HEK293 (cell line): Measurements from ENCODE around the gene OR52N4.

Experiments
- CTCF ChIA-PET: fragments of 350-600 bp; formaldehyde crosslinking; extraction: SDS; loops from one replicate; lab custom pipeline; 2021; ENCODE audit warnings: antibody characterized with exemption; lab: Yijun Ruan, JAX
- POLR2A ChIA-PET: fragments of 300-600 bp; formaldehyde crosslinking; extraction: SDS; loops from one replicate; lab custom pipeline; 2020; ENCODE audit warnings: antibody characterized with exemption, inconsistent platforms; lab: Yijun Ruan, JAX
- H3K27ac ChIP-seq: fragments of 200-500 bp; sonication (Bioruptor generic); 2 replicates; pipeline ENCODE4 v1.5.1; 2014; ENCODE audit warnings: low read depth, low read length, control low read depth, inconsistent platforms; ENCODE audit errors: extremely low read depth
- H3K36me3 ChIP-seq, 2 experiments: fragments of 200-500 bp in 1 of 2; sonication (Bioruptor generic) in 1 of 2; 1 replicate in 1 of 2; 2 replicates in 1 of 2; pipeline ENCODE4 v1.5.1; 2014 to 2017; ENCODE audit warnings: inconsistent platforms in 2 of 2, low read length in 2 of 2; ENCODE audit not compliant: control insufficient read depth in 2 of 2, insufficient read depth in 1 of 2
- H3K4me1 ChIP-seq: fragments of 200-500 bp; sonication (Bioruptor generic); 2 replicates; pipeline ENCODE4 v1.5.1; 2014; ENCODE audit warnings: mild to moderate bottlenecking, low read length, inconsistent platforms; ENCODE audit not compliant: control insufficient read depth, insufficient read depth
- H3K4me3 ChIP-seq: 2 replicates; pipeline ENCODE4 v1.5.1; 2011; ENCODE audit warnings: low read depth, mild to moderate bottlenecking, control low read depth, low read length, moderate library complexity
- H3K9me3 ChIP-seq: fragments of 200-500 bp; sonication (Bioruptor generic); 2 replicates; pipeline ENCODE4 v1.5.1; 2014; ENCODE audit warnings: low read depth, low read length, inconsistent platforms; ENCODE audit not compliant: control insufficient read depth, insufficient read depth
- MZF1 ChIP-seq: fragments of 450-650 bp; formaldehyde crosslinking; IDR thresholded peaks from 2 replicates; pipeline ENCODE4 v1.5.1; 2017; ENCODE audit warnings: missing biosample characterization, missing genetic modification characterization, borderline replicate concordance
- OVOL3 ChIP-seq: fragments of 450-650 bp; formaldehyde crosslinking; IDR thresholded peaks from 2 replicates; pipeline ENCODE4 v1.5.1; 2016; ENCODE audit warnings: missing biosample characterization, missing genetic modification characterization
- YY1 ChIP-seq: fragments of 450-650 bp; formaldehyde crosslinking; IDR thresholded peaks from 2 replicates; pipeline ENCODE4 v1.5.1; 2018; ENCODE audit warnings: missing biosample characterization, missing genetic modification characterization
- ZEB2 ChIP-seq: fragments of 450-650 bp; formaldehyde crosslinking; IDR thresholded peaks from 2 replicates; pipeline ENCODE4 v1.5.1; 2016; ENCODE audit warnings: missing biosample characterization, missing genetic modification characterization
- ZNF112 ChIP-seq: fragments of 450-650 bp; formaldehyde crosslinking; IDR thresholded peaks from 2 replicates; pipeline ENCODE4 v1.5.0; 2017; ENCODE audit warnings: missing biosample characterization, missing genetic modification characterization
- ZNF157 ChIP-seq: fragments of 450-650 bp; formaldehyde crosslinking; IDR thresholded peaks from 2 replicates; pipeline ENCODE4 v1.5.1; 2016; ENCODE audit warnings: missing biosample characterization, missing genetic modification characterization
- ZNF221 ChIP-seq: fragments of 450-650 bp; formaldehyde crosslinking; IDR thresholded peaks from 2 replicates; pipeline ENCODE4 v1.5.1; 2017; ENCODE audit warnings: missing biosample characterization, missing genetic modification characterization, borderline replicate concordance
- ZNF302 ChIP-seq: fragments of 450-650 bp; formaldehyde crosslinking; IDR thresholded peaks from 2 replicates; pipeline ENCODE4 v1.5.1; 2016; ENCODE audit warnings: missing biosample characterization, missing genetic modification characterization, low read depth
- ZNF391 ChIP-seq: fragments of 450-650 bp; formaldehyde crosslinking; IDR thresholded peaks from 2 replicates; pipeline ENCODE4 v1.5.1; 2016; ENCODE audit warnings: low read depth, missing biosample characterization, missing genetic modification characterization, borderline replicate concordance
- ZNF530 ChIP-seq: fragments of 450-650 bp; formaldehyde crosslinking; IDR thresholded peaks from 2 replicates; pipeline ENCODE4 v1.5.1; 2016; ENCODE audit warnings: low read depth, missing biosample characterization, missing genetic modification characterization
- ZNF623 ChIP-seq: fragments of 450-650 bp; formaldehyde crosslinking; IDR thresholded peaks from 2 replicates; pipeline ENCODE4 v1.5.1; 2016; ENCODE audit warnings: missing biosample characterization, missing genetic modification characterization
- ZSCAN30 ChIP-seq: fragments of 450-650 bp; IDR thresholded peaks from 2 replicates; pipeline ENCODE4 v1.5.1; 2018; ENCODE audit warnings: missing biosample characterization, mild to moderate bottlenecking, missing genetic modification characterization, moderate library complexity
- TF ChIP-seq, protein P1 (sequence below): fragments of 450-650 bp; formaldehyde crosslinking; IDR thresholded peaks from 2 replicates; pipeline ENCODE4 v1.5.1; 2016; ENCODE audit warnings: missing biosample characterization, missing genetic modification characterization
- TF ChIP-seq, protein P2 (sequence below): fragments of 450-650 bp; formaldehyde crosslinking; IDR thresholded peaks from 2 replicates; pipeline ENCODE4 v1.5.1; 2016; ENCODE audit warnings: missing biosample characterization, missing genetic modification characterization
- TF ChIP-seq, protein P3 (sequence below): fragments of 450-650 bp; formaldehyde crosslinking; IDR thresholded peaks from 2 replicates; pipeline ENCODE4 v1.5.1; 2016; ENCODE audit warnings: missing biosample characterization, missing genetic modification characterization

Gene OR52N4

DNA sequence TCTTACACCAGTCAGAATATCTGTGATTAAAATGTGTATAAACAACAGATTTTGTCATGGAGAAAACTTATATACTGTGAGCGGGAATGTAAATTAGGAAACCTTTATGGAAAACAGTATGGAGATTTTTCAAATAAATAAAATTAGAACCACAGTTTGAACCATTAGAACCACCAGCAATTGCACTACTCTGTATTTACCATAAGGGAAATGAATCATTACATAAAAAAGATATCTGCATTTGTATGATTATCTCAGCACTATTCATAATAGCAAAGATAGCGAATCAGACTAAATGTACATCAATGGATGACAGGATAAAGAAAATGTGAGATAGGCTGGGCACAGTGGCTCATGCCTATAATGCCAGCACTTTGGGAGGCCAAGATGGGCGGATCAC is 7.4 kb upstream of the OR52N4 start (continued):
- TF ChIP-seq, protein P1, sequence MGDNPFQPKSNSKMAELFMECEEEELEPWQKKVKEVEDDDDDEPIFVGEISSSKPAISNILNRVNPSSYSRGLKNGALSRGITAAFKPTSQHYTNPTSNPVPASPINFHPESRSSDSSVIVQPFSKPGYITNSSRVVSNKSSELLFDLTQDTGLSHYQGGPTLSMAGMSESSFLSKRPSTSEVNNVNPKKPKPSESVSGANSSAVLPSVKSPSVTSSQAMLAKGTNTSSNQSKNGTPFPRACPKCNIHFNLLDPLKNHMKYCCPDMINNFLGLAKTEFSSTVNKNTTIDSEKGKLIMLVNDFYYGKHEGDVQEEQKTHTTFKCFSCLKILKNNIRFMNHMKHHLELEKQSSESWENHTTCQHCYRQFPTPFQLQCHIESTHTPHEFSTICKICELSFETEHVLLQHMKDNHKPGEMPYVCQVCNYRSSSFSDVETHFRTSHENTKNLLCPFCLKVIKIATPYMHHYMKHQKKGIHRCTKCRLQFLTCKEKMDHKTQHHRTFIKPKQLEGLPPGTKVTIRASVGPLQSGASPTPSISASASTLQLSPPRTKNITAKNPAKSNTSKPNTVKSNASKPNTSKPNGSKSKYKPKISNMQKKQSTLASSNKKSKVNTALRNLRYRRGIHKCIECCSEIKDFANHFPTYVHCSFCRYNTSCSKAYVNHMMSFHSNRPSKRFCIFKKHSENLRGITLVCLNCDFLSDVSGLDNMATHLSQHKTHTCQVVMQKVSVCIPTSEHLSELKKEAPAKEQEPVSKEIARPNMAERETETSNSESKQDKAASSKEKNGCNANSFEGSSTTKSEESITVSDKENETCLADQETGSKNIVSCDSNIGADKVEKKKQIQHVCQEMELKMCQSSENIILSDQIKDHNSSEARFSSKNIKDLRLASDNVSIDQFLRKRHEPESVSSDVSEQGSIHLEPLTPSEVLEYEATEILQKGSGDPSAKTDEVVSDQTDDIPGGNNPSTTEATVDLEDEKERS (tag by site-specific recombination), result no peak
- no peak for TF ChIP-seq ZNF112 (tag by site-specific recombination)
- TF ChIP-seq ZNF530 (tag by site-specific recombination), result no peak
- TF ChIP-seq, protein P2, sequence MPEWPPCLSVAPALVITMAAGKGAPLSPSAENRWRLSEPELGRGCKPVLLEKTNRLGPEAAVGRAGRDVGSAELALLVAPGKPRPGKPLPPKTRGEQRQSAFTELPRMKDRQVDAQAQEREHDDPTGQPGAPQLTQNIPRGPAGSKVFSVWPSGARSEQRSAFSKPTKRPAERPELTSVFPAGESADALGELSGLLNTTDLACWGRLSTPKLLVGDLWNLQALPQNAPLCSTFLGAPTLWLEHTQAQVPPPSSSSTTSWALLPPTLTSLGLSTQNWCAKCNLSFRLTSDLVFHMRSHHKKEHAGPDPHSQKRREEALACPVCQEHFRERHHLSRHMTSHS (tag by site-specific recombination), result no peak
- TF ChIP-seq ZNF391 (tag by site-specific recombination), result no peak
- TF ChIP-seq, protein P3, sequence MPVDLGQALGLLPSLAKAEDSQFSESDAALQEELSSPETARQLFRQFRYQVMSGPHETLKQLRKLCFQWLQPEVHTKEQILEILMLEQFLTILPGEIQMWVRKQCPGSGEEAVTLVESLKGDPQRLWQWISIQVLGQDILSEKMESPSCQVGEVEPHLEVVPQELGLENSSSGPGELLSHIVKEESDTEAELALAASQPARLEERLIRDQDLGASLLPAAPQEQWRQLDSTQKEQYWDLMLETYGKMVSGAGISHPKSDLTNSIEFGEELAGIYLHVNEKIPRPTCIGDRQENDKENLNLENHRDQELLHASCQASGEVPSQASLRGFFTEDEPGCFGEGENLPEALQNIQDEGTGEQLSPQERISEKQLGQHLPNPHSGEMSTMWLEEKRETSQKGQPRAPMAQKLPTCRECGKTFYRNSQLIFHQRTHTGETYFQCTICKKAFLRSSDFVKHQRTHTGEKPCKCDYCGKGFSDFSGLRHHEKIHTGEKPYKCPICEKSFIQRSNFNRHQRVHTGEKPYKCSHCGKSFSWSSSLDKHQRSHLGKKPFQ (tag by site-specific recombination), result no peak
- no peak for TF ChIP-seq MZF1 (tag by site-specific recombination)

DNA sequence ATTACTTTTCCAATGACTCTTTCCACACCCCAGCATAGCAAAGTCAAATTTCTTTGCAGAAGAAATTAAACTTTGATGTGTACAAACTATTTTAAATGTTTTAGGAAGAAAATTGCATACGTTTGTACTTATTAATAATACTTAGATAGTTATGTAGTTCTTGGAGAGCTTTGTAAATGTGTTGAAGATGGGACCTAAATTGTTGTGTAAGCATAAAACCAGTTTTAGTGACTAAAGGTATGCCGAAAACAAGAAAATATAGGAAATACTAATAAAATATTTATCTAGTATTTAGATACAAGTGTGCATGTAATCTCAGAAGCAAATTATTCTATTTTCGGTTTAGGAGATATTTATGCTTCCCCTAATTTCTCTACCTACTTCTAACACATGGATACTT is 4.2 kb upstream of the OR52N4 start:
- CTCF ChIA-PET, result interaction anchor here (0.6 kb wide), 1 partner anchor 283 kb away, joined by 3 read pairs; no protein-coding TSS in a partner anchor
- no peak for TF ChIP-seq ZNF157 (tag by site-specific recombination)
- H3K4me3 ChIP-seq, result no peak overlapping the region
- H3K27ac ChIP-seq, result no peak overlapping the region
- H3K36me3 ChIP-seq, result no peaks in the 10 kb centered on the region
- no peaks in the 10 kb centered on the region for H3K9me3 ChIP-seq
- no peaks in the 10 kb centered on the region for H3K4me1 ChIP-seq
- POLR2A ChIA-PET, result no interaction called here

DNA sequence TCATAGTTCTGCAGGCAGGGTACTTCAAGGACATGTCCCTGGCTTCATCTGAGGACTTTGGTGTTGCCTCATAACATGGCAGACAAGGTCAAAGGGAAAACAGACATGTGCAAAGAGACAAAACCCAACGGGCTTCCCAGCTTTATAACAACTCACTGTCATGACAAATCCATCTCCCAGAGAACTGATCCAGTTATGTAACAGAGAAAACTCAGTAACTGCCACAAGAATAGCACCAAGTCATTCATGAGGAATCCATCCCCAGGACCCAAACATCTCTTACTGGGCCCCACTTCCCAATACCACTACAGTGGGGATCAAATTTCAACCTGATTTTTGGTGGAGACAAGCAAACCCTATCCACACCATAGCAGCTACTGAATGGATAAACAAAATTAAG is 13.0 kb downstream of the OR52N4 start:
- ChIA-PET CTCF (no interaction called here), POLR2A (no interaction called here)
- TF ChIP-seq ZSCAN30 (tag by site-specific recombination) (no peak), ZNF623 (tag by site-specific recombination) (no peak), YY1 (tag by site-specific recombination) (no peak), ZNF157 (tag by site-specific recombination) (no peak), ZEB2 (tag by site-specific recombination) (no peak), ZNF302 (tag by site-specific recombination) (no peak), ZNF221 (tag by site-specific recombination) (no peak)
- Histone ChIP-seq H3K4me1 (no peaks in the 10 kb centered on the region), H3K4me3 (no peak overlapping the region), H3K27ac (no peak overlapping the region), H3K36me3 (no peaks in the 10 kb centered on the region), H3K9me3 (no peaks in the 10 kb centered on the region)

DNA sequence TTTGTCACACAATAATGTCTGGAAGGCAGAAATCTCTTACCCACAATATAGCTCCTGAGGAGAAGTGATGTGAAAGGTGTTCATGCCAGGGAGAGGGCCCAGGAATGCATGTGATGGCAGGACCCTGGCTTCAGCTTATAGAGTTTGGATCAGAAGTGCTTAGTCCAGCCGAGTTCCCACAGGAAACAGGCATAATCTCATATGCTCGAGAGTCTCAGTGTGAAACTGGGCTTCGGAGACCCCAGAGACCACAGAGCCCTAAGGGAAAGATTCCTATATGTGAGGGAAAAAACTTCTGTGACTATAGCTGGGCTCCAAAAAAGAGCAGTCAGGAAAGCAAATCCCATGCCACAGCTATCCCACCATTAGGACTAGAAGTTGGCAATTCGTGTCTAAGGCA is 29.2 kb downstream of the OR52N4 start, which contains the start of gene OR52N5:
OR52N5 (minus strand) TSS at position 101 of the 400 bp plus-strand sequence. CDS start 4,721 bp downstream, outside the sequence.
- POLR2A ChIA-PET, result no interaction called here
- H3K36me3 ChIP-seq, result no peaks in the 10 kb centered on the region
- H3K4me1 ChIP-seq, result no peaks in the 10 kb centered on the region
- TF ChIP-seq OVOL3 (tag by site-specific recombination), result no peak
- H3K4me3 ChIP-seq, result no peak within 1 kb of the TSS
- H3K27ac ChIP-seq, result no peak within 1 kb of the TSS
- CTCF ChIA-PET, result no interaction called here
- no peaks in the 10 kb centered on the region for H3K9me3 ChIP-seq
